Measurements from ENCODE around the gene BCCIP.

The BCCIP gene

DNA sequence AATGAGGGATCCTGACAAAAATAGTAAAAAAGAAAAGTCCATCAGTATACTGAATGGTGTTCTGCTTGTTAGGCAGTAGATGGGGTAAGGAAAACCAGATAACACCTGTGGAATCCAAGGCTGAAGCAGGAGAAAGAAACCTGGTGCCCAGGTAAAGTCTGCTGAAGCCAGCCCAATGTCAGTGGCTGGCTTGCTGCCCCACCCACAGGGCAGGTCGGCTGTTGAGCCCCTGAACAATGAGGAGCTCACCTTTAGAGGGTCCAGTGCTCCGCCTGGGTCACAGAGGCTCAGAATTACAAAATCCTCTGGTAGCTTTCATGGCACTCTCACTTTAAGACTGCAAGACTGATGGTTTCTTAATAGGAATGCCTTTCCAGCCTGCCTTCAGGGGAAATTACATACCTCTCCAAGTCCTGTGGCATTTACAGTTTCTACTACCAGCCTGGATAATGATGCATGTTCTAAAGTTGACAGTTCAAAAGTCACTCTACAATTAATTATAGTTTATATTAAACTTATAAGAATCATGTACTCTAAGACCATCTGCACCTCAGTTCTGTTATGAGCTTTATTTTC, 33.9 kb downstream of the BCCIP start:
- no peak overlapping the region for H3K27ac ChIP-seq
- no peak overlapping the region for H3K9ac ChIP-seq
- no peak overlapping the region for H2AFZ ChIP-seq
- no peaks in the 10 kb centered on the region for H3K36me3 ChIP-seq (ENCODE audit: control insufficient read depth, insufficient read depth, low read length)
- no peaks in the 10 kb centered on the region for H3K27me3 ChIP-seq (ENCODE audit: control insufficient read depth, insufficient read depth, low read length)
- H3K4me3 ChIP-seq (ENCODE audit: low read depth, low read length): no peak overlapping the region
- H3K4me1 ChIP-seq: no peaks in the 10 kb centered on the region
- H3K79me2 ChIP-seq: no peaks in the 10 kb centered on the region
- TF ChIP-seq, protein P1, sequence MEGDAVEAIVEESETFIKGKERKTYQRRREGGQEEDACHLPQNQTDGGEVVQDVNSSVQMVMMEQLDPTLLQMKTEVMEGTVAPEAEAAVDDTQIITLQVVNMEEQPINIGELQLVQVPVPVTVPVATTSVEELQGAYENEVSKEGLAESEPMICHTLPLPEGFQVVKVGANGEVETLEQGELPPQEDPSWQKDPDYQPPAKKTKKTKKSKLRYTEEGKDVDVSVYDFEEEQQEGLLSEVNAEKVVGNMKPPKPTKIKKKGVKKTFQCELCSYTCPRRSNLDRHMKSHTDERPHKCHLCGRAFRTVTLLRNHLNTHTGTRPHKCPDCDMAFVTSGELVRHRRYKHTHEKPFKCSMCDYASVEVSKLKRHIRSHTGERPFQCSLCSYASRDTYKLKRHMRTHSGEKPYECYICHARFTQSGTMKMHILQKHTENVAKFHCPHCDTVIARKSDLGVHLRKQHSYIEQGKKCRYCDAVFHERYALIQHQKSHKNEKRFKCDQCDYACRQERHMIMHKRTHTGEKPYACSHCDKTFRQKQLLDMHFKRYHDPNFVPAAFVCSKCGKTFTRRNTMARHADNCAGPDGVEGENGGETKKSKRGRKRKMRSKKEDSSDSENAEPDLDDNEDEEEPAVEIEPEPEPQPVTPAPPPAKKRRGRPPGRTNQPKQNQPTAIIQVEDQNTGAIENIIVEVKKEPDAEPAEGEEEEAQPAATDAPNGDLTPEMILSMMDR (IDR thresholded peaks at IDR 0.05): no peak
- H3K9me3 ChIP-seq (ENCODE audit: control insufficient read depth, low read length): no peaks in the 10 kb centered on the region
- no peak overlapping the region for H3K4me2 ChIP-seq (ENCODE audit: low read length)

GRCh38 chr10:125859128-125859817, 35.9 kb downstream of the BCCIP start:
- TF ChIP-seq, protein P1 (IDR thresholded peaks at IDR 0.05): no peak
- Histone ChIP-seq H3K4me2 (ENCODE audit: low read length) (no peak overlapping the region), H3K27ac (no peak overlapping the region)

GRCh38 chr10:125865120-125865519, 41.8 kb downstream of the BCCIP start:
- Histone ChIP-seq H3K27ac (no peak overlapping the region), H3K9me3 (ENCODE audit: control insufficient read depth, low read length) (no peaks in the 10 kb centered on the region), H3K9ac (no peak overlapping the region), H3K4me1 (no peaks in the 10 kb centered on the region), H3K79me2 (no peaks in the 10 kb centered on the region), H3K4me3 (ENCODE audit: low read depth, low read length) (no peak overlapping the region), H3K36me3 (ENCODE audit: control insufficient read depth, insufficient read depth, low read length) (no peaks in the 10 kb centered on the region), H3K4me2 (ENCODE audit: low read length) (no peak overlapping the region), H2AFZ (no peak overlapping the region), H3K27me3 (ENCODE audit: control insufficient read depth, insufficient read depth, low read length) (no peaks in the 10 kb centered on the region)
- TF ChIP-seq, protein P1 (IDR thresholded peaks at IDR 0.05): no peak

More at GRCh38 chr10:125859128-125859817, 35.9 kb downstream of the BCCIP start:
- Histone ChIP-seq H3K4me1 (no peaks in the 10 kb centered on the region), H3K36me3 (ENCODE audit: control insufficient read depth, insufficient read depth, low read length) (no peaks in the 10 kb centered on the region), H3K4me3 (ENCODE audit: low read depth, low read length) (no peak overlapping the region), H3K9me3 (ENCODE audit: control insufficient read depth, low read length) (no peaks in the 10 kb centered on the region), H3K9ac (no peak overlapping the region), H2AFZ (no peak overlapping the region), H3K79me2 (no peaks in the 10 kb centered on the region), H3K27me3 (ENCODE audit: control insufficient read depth, insufficient read depth, low read length) (no peaks in the 10 kb centered on the region)

DNA sequence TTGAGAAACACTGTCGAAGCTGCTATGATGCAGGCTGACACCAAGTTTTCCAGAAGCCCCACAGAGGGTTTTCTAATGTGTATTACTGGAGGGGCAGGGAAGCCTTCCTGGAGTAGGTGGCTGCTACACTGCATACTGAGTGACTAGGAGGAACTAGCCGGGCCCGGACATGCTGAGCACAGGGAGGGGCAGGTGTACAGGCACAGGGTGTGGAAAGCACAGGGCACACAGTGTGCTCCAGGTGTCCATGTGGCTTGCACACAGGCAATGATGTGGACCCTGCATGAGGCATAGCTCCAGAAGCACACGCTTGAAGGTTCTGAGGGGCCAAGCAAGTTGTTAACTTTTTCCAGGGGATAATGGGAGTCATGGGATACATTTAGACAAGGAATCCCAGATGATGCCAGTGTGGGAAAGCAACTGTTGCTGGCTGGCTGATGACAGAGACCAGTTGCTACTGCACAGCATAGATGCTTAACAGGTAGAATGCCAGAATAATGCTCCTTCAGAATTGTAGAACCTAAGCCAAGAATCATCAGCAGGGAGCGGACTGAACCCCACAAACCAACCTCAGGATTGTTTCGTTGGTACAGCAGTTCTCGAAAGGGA, 43.2 kb downstream of the BCCIP start:
- Histone ChIP-seq H2AFZ (no peak overlapping the region), H3K4me3 (ENCODE audit: low read depth, low read length) (no peak overlapping the region), H3K27me3 (ENCODE audit: control insufficient read depth, insufficient read depth, low read length) (no peaks in the 10 kb centered on the region), H3K9me3 (ENCODE audit: control insufficient read depth, low read length) (no peaks in the 10 kb centered on the region), H3K27ac (no peak overlapping the region), H3K4me2 (ENCODE audit: low read length) (no peak overlapping the region), H3K4me1 (no peaks in the 10 kb centered on the region), H3K36me3 (ENCODE audit: control insufficient read depth, insufficient read depth, low read length) (no peaks in the 10 kb centered on the region), H3K79me2 (no peaks in the 10 kb centered on the region), H3K9ac (no peak overlapping the region)
- TF ChIP-seq, protein P1 (IDR thresholded peaks at IDR 0.05): no peak

Measured in parathyroid adenoma (tissue), 2 donors.